Stimulated activated naive B cell treated with anti-CD40 and anti-IgM and Interleukin-4, amounts not matched to agents 10 μg/mL and 1 μg/mL and 100 μg/mL, for 72 hours (primary cell): Measurements from ENCODE around the gene STMN3.
A peak's percentile ranks its signal among the peaks of the same experiment; 100 is the strongest.
"Not testable (repeated sequence)": the region's sequence is repeated elsewhere in the genome, so short reads cannot be mapped to it uniquely, and the experiment has no call there.

ENCODE experiments used
- ATAC-seq, 2 donors: fragments of 150-1000 bp; cut with Tn5 transposase; replicated peaks; 2 replicates each; pipeline ENCODE4 v1.10.0; 2021; ENCODE audit warnings: moderate library complexity in 1 of 2
- DNase-seq: peaks from one replicate; pipeline ENCODE4 v3.0.0; 2021
- H3K27ac Mint-ChIP-seq: one replicate; pipeline ENCODE4 v1.8.0; 2022; ENCODE audit warnings: mild to moderate bottlenecking, mixed read lengths
- H3K27me3 Mint-ChIP-seq, 2 donors: one replicate each; pipeline ENCODE4 v1.8.0; 2022; ENCODE audit warnings: mixed read lengths in 2 of 2
- H3K36me3 Mint-ChIP-seq, 2 donors: one replicate each; pipeline ENCODE4 v1.8.0; 2022; ENCODE audit warnings: mixed read lengths in 2 of 2, mild to moderate bottlenecking in 1 of 2
- H3K4me1 Mint-ChIP-seq, 2 donors: one replicate each; pipeline ENCODE4 v1.8.0; 2022; ENCODE audit warnings: mixed read lengths in 2 of 2, mild to moderate bottlenecking in 1 of 2
- H3K4me3 Mint-ChIP-seq, 2 donors: one replicate each; pipeline ENCODE4 v1.8.0; 2022; ENCODE audit warnings: mild to moderate bottlenecking in 2 of 2, mixed read lengths in 2 of 2, moderate library complexity in 1 of 2
- H3K9me3 Mint-ChIP-seq, 2 donors: one replicate each; pipeline ENCODE4 v1.8.0; 2022; ENCODE audit warnings: mixed read lengths in 2 of 2, mild to moderate bottlenecking in 1 of 2

Gene STMN3

GRCh38 chr20:63673951-63674350 is 20.7 kb upstream of the STMN3 start:
- no peaks in the 10 kb centered on the region for H3K4me1 Mint-ChIP-seq
- no peaks in the 10 kb centered on the region for H3K9me3 Mint-ChIP-seq
- ATAC-seq (no peak), DNase-seq (no peak)
- H3K36me3 Mint-ChIP-seq: peaks cover 44 to 52% of the 10 kb centered on the region in 2 donors
- no peaks in the 10 kb centered on the region for H3K27me3 Mint-ChIP-seq
- no peak overlapping the region for H3K27ac Mint-ChIP-seq
- H3K4me3 Mint-ChIP-seq: no peak overlapping the region

DNA sequence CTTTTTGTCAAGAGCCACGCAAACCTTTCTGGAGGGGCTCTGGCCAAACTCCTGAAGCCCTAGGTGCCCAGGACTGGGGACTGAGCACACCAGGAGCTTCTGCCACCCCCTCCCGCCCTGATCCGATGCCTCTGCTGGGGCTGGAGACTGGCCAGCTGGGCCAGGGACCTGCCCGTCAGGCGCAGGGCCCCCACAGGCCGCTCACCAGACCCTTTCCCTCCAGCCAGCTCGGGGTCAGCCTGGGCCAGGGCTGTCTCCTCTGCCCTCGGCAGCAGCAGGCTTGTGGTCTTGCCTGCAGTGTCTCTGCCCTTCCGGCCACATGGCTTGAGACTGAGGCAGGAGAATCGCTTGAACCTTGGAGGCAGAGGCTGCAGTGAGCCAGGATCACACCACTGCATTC is 19.4 kb upstream of the STMN3 start:
- DNase-seq (no peak), ATAC-seq (no peak)
- H3K27ac Mint-ChIP-seq: no peak overlapping the region
- H3K4me3 Mint-ChIP-seq: no peak overlapping the region
- no peaks in the 10 kb centered on the region for H3K27me3 Mint-ChIP-seq
- H3K9me3 Mint-ChIP-seq: no peaks in the 10 kb centered on the region
- H3K36me3 Mint-ChIP-seq: peaks cover 44 to 52% of the 10 kb centered on the region in 2 donors
- no peaks in the 10 kb centered on the region for H3K4me1 Mint-ChIP-seq

DNA sequence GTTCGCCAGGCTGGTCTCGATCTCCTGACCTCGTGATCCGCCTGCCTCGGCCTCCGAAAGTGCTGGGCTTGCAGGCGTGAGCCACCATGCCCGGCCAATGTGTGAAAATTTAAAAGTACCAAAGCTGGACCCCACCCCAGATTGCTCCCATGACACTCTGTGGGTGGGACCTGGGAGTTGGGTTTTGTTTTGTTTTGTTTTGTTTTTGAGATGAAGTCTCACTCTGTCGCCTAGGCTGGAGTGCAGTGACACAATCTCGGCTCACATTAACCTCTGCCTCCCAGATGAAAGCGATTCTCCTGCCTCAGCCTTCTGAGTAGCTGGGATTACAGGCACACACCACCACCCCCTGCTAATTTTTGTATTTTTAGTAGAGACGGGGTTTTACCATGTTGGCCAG is 18.5 kb upstream of the STMN3 start:
- not testable (repeated sequence) for DNase-seq, H3K9me3 Mint-ChIP-seq, H3K27ac Mint-ChIP-seq, H3K4me1 Mint-ChIP-seq, H3K27me3 Mint-ChIP-seq, H3K4me3 Mint-ChIP-seq, ATAC-seq
- H3K36me3 Mint-ChIP-seq: peaks cover 46 to 51% of the 10 kb centered on the region in 2 donors

- H3K27ac Mint-ChIP-seq: no peak overlapping the region
- no peak for DNase-seq
- no peak overlapping the region for H3K4me3 Mint-ChIP-seq
- no peaks in the 10 kb centered on the region for H3K27me3 Mint-ChIP-seq
- no peaks in the 10 kb centered on the region for H3K4me1 Mint-ChIP-seq
- H3K9me3 Mint-ChIP-seq: no peaks in the 10 kb centered on the region
- no peak for ATAC-seq
- peaks cover 34 to 52% of the 10 kb centered on the region in 2 donors for H3K36me3 Mint-ChIP-seq
Observed at GRCh38 chr20:63668351-63668750, 15.1 kb upstream of the STMN3 start.

- Mint-ChIP-seq H3K9me3 (no peaks in the 10 kb centered on the region), H3K27ac (no peak overlapping the region), H3K27me3 (no peaks in the 10 kb centered on the region), H3K4me1 (no peaks in the 10 kb centered on the region), H3K4me3 (no peak overlapping the region), H3K36me3 (peaks cover 36 to 51% of the 10 kb centered on the region in 2 donors)
- DNase-seq (no peak), ATAC-seq (no peak)
Observed at GRCh38 chr20:63667858-63668257, 14.6 kb upstream of the STMN3 start.

GRCh38 chr20:63665708-63666107 is 12.5 kb upstream of the STMN3 start:
- H3K27me3 Mint-ChIP-seq: no peaks in the 10 kb centered on the region
- no peak overlapping the region for H3K4me3 Mint-ChIP-seq
- peaks cover 40 to 52% of the 10 kb centered on the region in 2 donors for H3K36me3 Mint-ChIP-seq
- H3K27ac Mint-ChIP-seq: no peak overlapping the region
- peaks cover 0 to 6% of the 10 kb centered on the region in 2 donors for H3K4me1 Mint-ChIP-seq
- ATAC-seq (no peak), DNase-seq (no peak)
- H3K9me3 Mint-ChIP-seq: no peaks in the 10 kb centered on the region

- Mint-ChIP-seq H3K9me3 (no peaks in the 10 kb centered on the region), H3K4me1 (peaks cover 0 to 7% of the 10 kb centered on the region in 2 donors), H3K27me3 (no peaks in the 10 kb centered on the region), H3K36me3 (peaks cover 36 to 50% of the 10 kb centered on the region in 2 donors), H3K27ac (no peak overlapping the region), H3K4me3 (no peak overlapping the region)
- DNase-seq: no peak
- ATAC-seq: no peak
Observed at GRCh38 chr20:63664861-63665594, 11.8 kb upstream of the STMN3 start.

GRCh38 chr20:63664143-63664851 is 11.1 kb upstream of the STMN3 start:
- Mint-ChIP-seq H3K4me1 (peaks cover 4 to 14% of the 10 kb centered on the region in 2 donors), H3K9me3 (no peaks in the 10 kb centered on the region), H3K36me3 (peaks cover 39 to 54% of the 10 kb centered on the region in 2 donors), H3K4me3 (no peak overlapping the region), H3K27ac (no peak overlapping the region), H3K27me3 (no peaks in the 10 kb centered on the region)
- ATAC-seq (no peak), DNase-seq (no peak)

GRCh38 chr20:63663332-63664066 is 10.3 kb upstream of the STMN3 start:
- no peak for ATAC-seq
- no peaks in the 10 kb centered on the region for H3K9me3 Mint-ChIP-seq
- no peak overlapping the region for H3K27ac Mint-ChIP-seq
- H3K4me1 Mint-ChIP-seq: peaks cover 6 to 22% of the 10 kb centered on the region in 2 donors
- H3K27me3 Mint-ChIP-seq: no peaks in the 10 kb centered on the region
- H3K4me3 Mint-ChIP-seq: no peak overlapping the region
- DNase-seq: no peak
- peaks cover 34 to 51% of the 10 kb centered on the region in 2 donors for H3K36me3 Mint-ChIP-seq

GRCh38 chr20:63662813-63663189 is 9.6 kb upstream of the STMN3 start:
- Mint-ChIP-seq H3K9me3 (no peaks in the 10 kb centered on the region), H3K27ac (no peak overlapping the region), H3K4me3 (no peak overlapping the region), H3K36me3 (peaks cover 29 to 47% of the 10 kb centered on the region in 2 donors), H3K27me3 (no peaks in the 10 kb centered on the region), H3K4me1 (peaks cover 6 to 25% of the 10 kb centered on the region in 2 donors)
- DNase-seq (no peak), ATAC-seq (no peak)

GRCh38 chr20:63661959-63662812 is 9.0 kb upstream of the STMN3 start:
- Mint-ChIP-seq H3K27ac (peak overlapping the region; percentile 32), H3K27me3 (no peaks in the 10 kb centered on the region), H3K9me3 (no peaks in the 10 kb centered on the region), H3K36me3 (peaks cover 26 to 44% of the 10 kb centered on the region in 2 donors), H3K4me1 (peaks cover 9 to 31% of the 10 kb centered on the region in 2 donors), H3K4me3 (no peak overlapping the region)
- no peak for DNase-seq
- no peak for ATAC-seq

DNA sequence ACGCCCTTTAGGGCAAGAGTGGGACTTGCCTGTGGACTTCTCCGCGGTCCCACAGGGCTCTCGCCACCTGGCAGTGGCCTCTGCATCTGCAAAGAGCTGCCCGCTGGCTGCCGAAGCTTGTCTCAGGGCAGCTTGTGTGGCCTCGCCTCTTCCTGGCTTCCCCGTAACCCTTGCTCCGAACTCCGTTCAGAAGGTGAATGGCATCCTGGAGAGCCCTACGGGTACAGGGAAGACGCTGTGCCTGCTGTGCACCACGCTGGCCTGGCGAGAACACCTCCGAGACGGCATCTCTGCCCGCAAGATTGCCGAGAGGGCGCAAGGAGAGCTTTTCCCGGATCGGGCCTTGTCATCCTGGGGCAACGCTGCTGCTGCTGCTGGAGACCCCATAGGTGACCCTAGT is 7.9 kb upstream of the STMN3 start:
- peaks cover 21 to 36% of the 10 kb centered on the region in 2 donors for H3K36me3 Mint-ChIP-seq
- H3K9me3 Mint-ChIP-seq: no peaks in the 10 kb centered on the region
- H3K27me3 Mint-ChIP-seq: no peaks in the 10 kb centered on the region
- no peak overlapping the region for H3K4me3 Mint-ChIP-seq
- no peak for ATAC-seq
- H3K4me1 Mint-ChIP-seq: peaks cover 9 to 32% of the 10 kb centered on the region in 2 donors
- no peak overlapping the region for H3K27ac Mint-ChIP-seq
- no peak for DNase-seq

GRCh38 chr20:63660622-63661021 is 7.4 kb upstream of the STMN3 start:
- no peak overlapping the region for H3K4me3 Mint-ChIP-seq
- ATAC-seq: no peak

DNA sequence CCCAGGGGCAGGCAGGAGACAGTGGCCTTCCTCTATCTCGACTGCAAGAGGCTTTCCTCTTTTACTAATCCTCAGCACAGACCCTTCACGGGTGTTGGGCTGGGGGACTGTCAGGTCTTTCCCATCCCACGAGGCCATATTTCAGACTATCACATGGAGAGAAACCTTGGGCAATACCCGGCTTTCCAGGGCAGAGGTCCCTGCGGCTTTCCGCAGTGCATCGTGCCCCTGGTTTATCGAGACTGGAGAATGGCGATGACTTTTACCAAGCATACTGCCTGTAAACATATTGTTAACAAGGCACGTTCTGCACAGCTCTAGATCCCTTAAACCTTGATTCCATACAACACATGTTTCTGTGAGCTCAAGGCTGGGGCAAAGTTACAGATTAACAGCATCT is 7.0 kb upstream of the STMN3 start:
- peaks cover 17 to 32% of the 10 kb centered on the region in 2 donors for H3K36me3 Mint-ChIP-seq
- H3K9me3 Mint-ChIP-seq, H3K27ac Mint-ChIP-seq, H3K27me3 Mint-ChIP-seq, ATAC-seq, DNase-seq: not testable (repeated sequence)
- H3K4me3 Mint-ChIP-seq: peak overlapping the region in 1 of 2 donors; percentile 11
- H3K4me1 Mint-ChIP-seq: peaks cover 9 to 32% of the 10 kb centered on the region in 2 donors

More at GRCh38 chr20:63660622-63661021, 7.4 kb upstream of the STMN3 start:
- H3K27me3 Mint-ChIP-seq: no peaks in the 10 kb centered on the region
- no peak for DNase-seq
- peaks cover 9 to 32% of the 10 kb centered on the region in 2 donors for H3K4me1 Mint-ChIP-seq
- no peak overlapping the region for H3K27ac Mint-ChIP-seq
- no peaks in the 10 kb centered on the region for H3K9me3 Mint-ChIP-seq
- peaks cover 17 to 32% of the 10 kb centered on the region in 2 donors for H3K36me3 Mint-ChIP-seq
